ENCODE measurements around the gene C2CD4C. TPM values are rescaled to one million over a fixed set of nuclear protein-coding genes. Genes with fewer than 3 reads are reported as not detected.

C2CD4C gene
- total RNA-seq, 1 experiment from 2014 or later = 9.8 TPM

- TF ChIP-seq AR (CRISPR knock-in tag; IDR thresholded peaks at IDR 0.05) = no peak
- TF ChIP-seq ETV6 (CRISPR knock-in tag; IDR thresholded peaks at IDR 0.05) = no peak
- no peak for TF ChIP-seq EMX1 (CRISPR knock-in tag; IDR thresholded peaks at IDR 0.05)
- 0 out of 2 replicates have a peak, but pooled peaks have one; percentile 16 for TF ChIP-seq FOXP4 (CRISPR knock-in tag; IDR thresholded peaks at IDR 0.05)
- TF ChIP-seq ZNF512 (CRISPR knock-in tag; IDR thresholded peaks at IDR 0.05; ENCODE audit: borderline replicate concordance) = no peak
- TF ChIP-seq MYBL2 (CRISPR knock-in tag; IDR thresholded peaks at IDR 0.05) = no peak
- TF ChIP-seq ZSCAN18 (CRISPR knock-in tag; IDR thresholded peaks at IDR 0.05) = no peak
- TF ChIP-seq ZBTB43 (CRISPR knock-in tag; IDR thresholded peaks at IDR 0.05) = no peak
- no peak for TF ChIP-seq SOX15 (CRISPR knock-in tag; IDR thresholded peaks at IDR 0.05)
- no peak for TF ChIP-seq RORB (CRISPR knock-in tag; IDR thresholded peaks at IDR 0.05)
- peak; percentile 61 for TF ChIP-seq MAX (CRISPR knock-in tag; IDR thresholded peaks at IDR 0.05)
- no peak for TF ChIP-seq ATF2 (CRISPR knock-in tag; IDR thresholded peaks at IDR 0.05; ENCODE audit: borderline replicate concordance, low read depth)
- TF ChIP-seq GTF2I (CRISPR knock-in tag; conservative IDR thresholded peaks at IDR 0.05) = no peak
- TF ChIP-seq RELA (CRISPR knock-in tag; IDR thresholded peaks at IDR 0.05; ENCODE audit: borderline replicate concordance) = no peak
- TF ChIP-seq CREM (CRISPR knock-in tag; IDR thresholded peaks at IDR 0.05) = no peak
- no peak for TF ChIP-seq NFYB (CRISPR knock-in tag; conservative IDR thresholded peaks at IDR 0.05; ENCODE audit: low read depth)
- TF ChIP-seq USF1 (CRISPR knock-in tag; IDR thresholded peaks at IDR 0.05) = 0 out of 2 replicates have a peak, but pooled peaks have one; percentile 14
- no peak for TF ChIP-seq FOXP1 (CRISPR knock-in tag; IDR thresholded peaks at IDR 0.05; ENCODE audit: borderline replicate concordance)
- TF ChIP-seq USF2 (CRISPR knock-in tag; IDR thresholded peaks at IDR 0.05) = 0 out of 2 replicates have a peak, but pooled peaks have one; percentile 10
- no peak for TF ChIP-seq NFE2L1 (CRISPR knock-in tag; IDR thresholded peaks at IDR 0.05)
These were observed 24.8 kb downstream of the C2CD4C start (continued) for GRCh38 chr19:383922-384798.

Measured in WTC11 (cell line).